ENCODE results near the gene SLC12A9. TPM values are rescaled to one million over a fixed set of nuclear protein-coding genes. Genes with fewer than 3 reads are reported as not detected.
A peak's percentile ranks its signal among the peaks of the same experiment; 100 is the strongest.

The SLC12A9 gene
- total RNA-seq, 3 donors from 2014 or later, result 13.3 to 18.0 (median 16.7) TPM

DNA sequence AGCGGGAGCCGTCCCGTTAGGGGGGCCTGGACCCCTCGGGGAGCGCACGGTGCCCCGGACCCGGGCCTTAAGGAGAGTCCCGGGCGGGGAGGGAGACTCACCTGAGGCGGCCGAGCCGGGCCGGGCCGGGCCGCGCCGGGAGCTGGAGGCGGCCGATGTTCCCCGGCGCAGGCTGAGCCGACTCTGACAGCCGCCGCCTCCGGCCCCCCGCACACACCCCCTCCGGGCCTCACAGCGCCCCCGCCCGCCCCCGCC is 43.1 kb downstream of the SLC12A9 start, which contains the start of gene ACHE:
TSS of gene ACHE (minus strand) at position 188 of the 255 bp plus-strand sequence. CDS start 1,656 bp downstream, outside the sequence.
- H3K9me3 ChIP-seq, result no peaks in the 10 kb centered on the region
- H3K27ac ChIP-seq, result peak within 1 kb of the TSS; percentile 0 to 29
- intact Hi-C loops (cut with DNase I; ENCODE audit: low total_unique reads), result loop anchor here (5.0 kb wide), 1 partner anchor 162 kb away; no protein-coding TSS in a partner anchor
- H3K4me1 ChIP-seq, result peaks cover 0 to 6% of the 10 kb centered on the region in 2 donors
- H3K36me3 ChIP-seq, result no peaks in the 10 kb centered on the region
- TF ChIP-seq POLR2A (IDR thresholded peaks at IDR 0.05) (no peak), CTCF (IDR thresholded peaks at IDR 0.05) (no peak), POLR2AphosphoS5 (IDR thresholded peaks at IDR 0.05) (no peak)
- peak within 1 kb of the TSS; percentile 35 to 67 (median 58) for H3K4me3 ChIP-seq
- peaks cover 4 to 40% of the 10 kb centered on the region in 2 donors for H3K27me3 ChIP-seq
- DNase-seq (ENCODE audit: low spot score in 2 of 2), result no peak

DNA sequence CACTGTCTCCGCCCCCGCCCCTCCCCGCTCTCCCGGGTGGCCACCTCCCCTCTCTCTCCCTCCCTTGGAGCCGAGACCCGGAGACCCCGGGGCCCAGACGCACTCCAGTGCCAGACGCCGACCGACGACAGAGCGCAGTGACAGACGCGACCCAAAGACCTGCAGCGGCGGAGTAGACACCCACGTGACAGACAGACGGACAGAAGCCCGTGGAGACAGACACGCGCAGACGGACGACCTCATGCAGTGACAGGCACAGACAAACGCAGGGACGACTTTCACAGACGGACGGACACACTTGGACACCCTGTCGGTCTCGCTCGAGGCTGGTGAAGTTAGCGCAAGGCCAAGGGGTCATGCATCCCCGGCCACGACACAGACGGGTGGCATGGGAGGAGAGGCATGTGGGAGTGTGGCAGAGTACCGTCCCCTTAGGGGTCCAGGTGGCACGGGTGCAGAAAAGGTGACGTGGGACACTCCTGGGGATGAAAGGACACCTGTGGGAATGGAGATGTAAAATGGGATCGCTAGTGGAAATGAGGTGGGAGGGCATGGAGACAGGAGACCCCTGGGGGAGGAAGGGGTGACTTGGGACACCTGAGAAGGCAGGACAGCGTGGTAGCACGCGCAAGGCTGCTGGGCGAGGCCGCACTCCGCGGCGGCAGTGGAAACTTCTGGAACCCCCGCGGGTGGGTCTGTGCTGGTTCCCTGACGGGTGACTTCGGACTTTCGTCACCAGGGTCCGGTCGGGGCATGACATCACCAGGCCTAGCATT is 43.6 kb downstream of the SLC12A9 start:
- Histone ChIP-seq H3K4me3 (peak overlapping the region; percentile 13 to 67 (median 58)), H3K36me3 (no peaks in the 10 kb centered on the region), H3K27ac (no peak overlapping the region), H3K27me3 (peaks cover 4 to 46% of the 10 kb centered on the region in 2 donors), H3K4me1 (peaks cover 0 to under 1% of the 10 kb centered on the region in 2 donors), H3K9me3 (no peaks in the 10 kb centered on the region)
- intact Hi-C loops (cut with DNase I; ENCODE audit: low total_unique reads), result loop anchor here (1.0 to 5.0 kb wide), 2 partner anchors 31 to 161 kb away; no protein-coding TSS in a partner anchor
- DNase-seq (ENCODE audit: low spot score in 2 of 2), result no peak
- TF ChIP-seq POLR2AphosphoS5 (IDR thresholded peaks at IDR 0.05), result no peak
- TF ChIP-seq POLR2A (IDR thresholded peaks at IDR 0.05), result no peak
- no peak for TF ChIP-seq CTCF (IDR thresholded peaks at IDR 0.05)

DNA sequence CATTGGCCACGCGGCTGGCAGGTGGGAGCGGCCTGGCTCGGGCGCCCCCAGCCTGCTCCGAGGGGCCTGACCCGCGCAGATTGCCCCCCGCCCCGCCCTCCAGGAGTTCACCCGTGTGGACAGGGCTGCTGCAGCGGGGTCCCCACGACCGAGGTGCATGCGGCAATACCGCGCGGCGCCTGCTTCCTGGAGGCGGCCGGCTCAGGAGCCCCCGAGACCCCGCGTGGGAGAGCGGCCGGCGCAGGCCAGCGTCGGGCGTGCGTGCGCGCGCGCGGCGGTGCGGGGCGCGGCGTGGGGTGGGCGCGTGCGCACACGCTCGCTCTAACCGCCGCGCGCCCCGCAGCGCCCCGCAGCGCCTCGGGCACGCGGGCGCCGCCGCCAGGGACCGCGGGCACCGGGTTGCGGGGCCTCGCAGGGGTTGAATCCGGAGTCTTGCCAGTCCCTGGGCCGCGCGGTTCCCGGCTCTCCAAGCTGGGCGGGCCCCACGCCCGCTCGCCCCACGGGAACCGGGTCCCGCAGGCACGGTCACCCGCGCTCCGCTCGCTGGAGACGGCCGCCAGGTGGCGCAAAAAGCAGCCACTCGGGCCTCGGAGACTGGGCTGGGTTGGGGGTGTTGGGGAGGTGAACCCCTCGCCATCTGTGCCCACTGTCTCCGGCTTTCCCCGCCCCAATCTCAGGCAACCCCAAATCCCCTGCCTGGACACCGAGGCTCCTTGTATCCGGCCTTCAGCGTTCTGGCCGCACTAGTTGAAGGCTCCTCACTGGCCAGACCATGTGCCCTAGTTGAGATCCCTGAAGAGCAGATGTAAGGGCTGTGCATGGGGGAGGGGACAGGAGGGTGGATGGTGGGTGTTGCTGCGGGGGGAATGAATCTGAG is 44.5 kb downstream of the SLC12A9 start:
- intact Hi-C loops (cut with DNase I; ENCODE audit: low total_unique reads), result loop anchor here (1.0 to 5.0 kb wide), 2 partner anchors 32 to 160 kb away; no protein-coding TSS in a partner anchor
- no peaks in the 10 kb centered on the region for H3K4me1 ChIP-seq
- no peak for DNase-seq (ENCODE audit: low spot score in 2 of 2)
- H3K36me3 ChIP-seq, result no peaks in the 10 kb centered on the region
- H3K4me3 ChIP-seq, result peak overlapping the region; percentile 13 to 67 (median 58)
- TF ChIP-seq POLR2A (IDR thresholded peaks at IDR 0.05) (no peak), CTCF (IDR thresholded peaks at IDR 0.05) (peak in 2 of 3 donors; percentile 67 to 77), POLR2AphosphoS5 (IDR thresholded peaks at IDR 0.05) (no peak)
- H3K9me3 ChIP-seq, result no peaks in the 10 kb centered on the region
- H3K27ac ChIP-seq, result no peak overlapping the region
- H3K27me3 ChIP-seq, result peaks cover 4 to 46% of the 10 kb centered on the region in 2 donors

DNA sequence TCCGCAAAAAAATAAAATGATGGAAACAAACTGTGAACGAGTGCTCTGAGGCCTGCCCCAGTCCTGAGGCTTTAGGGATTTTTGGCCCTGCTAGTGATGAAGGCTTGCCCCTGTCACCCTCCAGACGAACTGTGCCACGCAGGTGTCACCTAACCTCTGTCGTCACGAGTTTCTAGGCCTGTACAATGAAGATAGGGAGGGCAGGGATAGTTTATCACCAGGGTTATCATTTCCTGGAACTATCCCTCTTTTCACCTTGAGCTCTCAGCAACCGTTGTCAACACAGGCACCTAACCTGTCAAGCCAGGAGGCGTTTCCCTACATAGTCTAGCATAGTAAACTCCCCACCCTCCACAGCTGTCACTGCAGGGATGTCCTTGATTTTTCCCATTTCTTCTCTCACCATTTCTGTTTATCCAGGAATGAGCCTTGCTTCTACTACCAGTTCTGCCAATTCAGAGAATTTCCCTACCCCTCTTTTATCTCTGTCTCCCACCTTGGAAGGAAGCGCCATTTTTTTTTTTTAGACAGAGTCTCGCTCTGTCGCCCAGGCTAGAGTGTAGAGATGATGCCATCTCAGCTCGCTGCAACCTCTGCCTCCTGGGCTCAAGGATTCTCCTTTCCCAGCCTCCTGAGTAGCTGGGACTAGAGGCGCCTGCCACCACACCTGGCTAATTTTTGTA is 45.4 kb downstream of the SLC12A9 start:
- Histone ChIP-seq H3K27ac (no peak overlapping the region), H3K4me1 (no peaks in the 10 kb centered on the region), H3K36me3 (no peaks in the 10 kb centered on the region), H3K9me3 (no peaks in the 10 kb centered on the region), H3K27me3 (peaks cover 4 to 46% of the 10 kb centered on the region in 2 donors), H3K4me3 (no peak overlapping the region)
- DNase-seq (ENCODE audit: low spot score in 2 of 2), result no peak
- no peak for TF ChIP-seq POLR2A (IDR thresholded peaks at IDR 0.05)
- no peak for TF ChIP-seq CTCF (IDR thresholded peaks at IDR 0.05)
- no peak for TF ChIP-seq POLR2AphosphoS5 (IDR thresholded peaks at IDR 0.05)
- intact Hi-C loops (cut with DNase I; ENCODE audit: low total_unique reads), result loop anchor here (5.0 kb wide), 1 partner anchor 159 kb away; no protein-coding TSS in a partner anchor
